GM12878 (cell line): Measurements from ENCODE around the gene ADAM23. TPM values are rescaled to one million over a fixed set of nuclear protein-coding genes. Genes with fewer than 3 reads are reported as not detected.

ENCODE experiments used
- BCLAF1 ChIP-seq: fragments of 450-650 bp; IDR thresholded peaks from 2 replicates; pipeline ENCODE4 v1.6.1; 2017; ENCODE audit warnings: antibody characterized with exemption, mild to moderate bottlenecking, moderate library complexity
- CBFB ChIP-seq: IDR thresholded peaks from 2 replicates; pipeline ENCODE4 v1.6.1; 2016; ENCODE audit warnings: antibody characterized with exemption, low read depth
- CREM ChIP-seq: IDR thresholded peaks from 2 replicates; pipeline ENCODE4 v1.6.1; 2014; ENCODE audit warnings: antibody characterized with exemption, low read depth
- DPF2 ChIP-seq: fragments of 450-650 bp; IDR thresholded peaks from 2 replicates; pipeline ENCODE4 v1.6.1; 2017; ENCODE audit warnings: mild to moderate bottlenecking
- ETV6 ChIP-seq, 2 experiments: fragments of 450-650 bp in 1 of 2; IDR thresholded peaks in 1 of 2; conservative IDR thresholded peaks in 1 of 2; 2 replicates each; pipeline ENCODE4 v1.6.1; 2014; ENCODE audit warnings: antibody characterized with exemption in 1 of 2, borderline replicate concordance in 1 of 2, low read depth in 1 of 2, mild to moderate bottlenecking in 1 of 2, moderate library complexity in 1 of 2
- EZH2 ChIP-seq: IDR thresholded peaks from 2 replicates; pipeline ENCODE4 v1.6.1; 2012; ENCODE audit warnings: low read depth, mild to moderate bottlenecking, control low read depth, inconsistent platforms, low read length, borderline replicate concordance; ENCODE audit not compliant: control insufficient read depth
- FOXK2 ChIP-seq: fragments of 450-650 bp; IDR thresholded peaks from 2 replicates; pipeline ENCODE4 v1.6.1; 2017; ENCODE audit warnings: mild to moderate bottlenecking, moderate library complexity
- GABPA ChIP-seq: IDR thresholded peaks from 2 replicates; pipeline ENCODE4 v1.6.1; 2014; ENCODE audit warnings: antibody characterized with exemption, low read depth, mild to moderate bottlenecking, inconsistent platforms
- JUND ChIP-seq: IDR thresholded peaks from 2 replicates; pipeline ENCODE4 v1.6.1; 2012; ENCODE audit warnings: low read depth, mild to moderate bottlenecking, low read length, improper control_type of control experiment, moderate library complexity
- LARP7 ChIP-seq: fragments of 450-650 bp; IDR thresholded peaks from 2 replicates; pipeline ENCODE4 v1.6.1; 2017; ENCODE audit warnings: mild to moderate bottlenecking
- NFYA ChIP-seq: IDR thresholded peaks from 2 replicates; pipeline ENCODE4 v1.6.1; 2011; ENCODE audit warnings: low read depth, mild to moderate bottlenecking, low read length, improper control_type of control experiment, borderline replicate concordance
- PBX3 ChIP-seq: IDR thresholded peaks from 2 replicates; pipeline ENCODE4 v1.6.1; 2011; ENCODE audit warnings: mild to moderate bottlenecking, low read depth, low read length, moderate library complexity; ENCODE audit not compliant: insufficient replicate concordance
- PML ChIP-seq: IDR thresholded peaks from 2 replicates; pipeline ENCODE4 v1.6.1; 2012; ENCODE audit warnings: low read length, inconsistent platforms
- SMAD1 ChIP-seq: fragments of 450-650 bp; IDR thresholded peaks from 2 replicates; pipeline ENCODE4 v1.6.1; 2018; ENCODE audit warnings: mild to moderate bottlenecking, low read depth; ENCODE audit not compliant: partially characterized antibody
- USF2 ChIP-seq: IDR thresholded peaks from 2 replicates; pipeline ENCODE4 v1.6.1; 2011; ENCODE audit warnings: low read depth, low read length, improper control_type of control experiment, borderline replicate concordance
- ZBED1 ChIP-seq: IDR thresholded peaks from 2 replicates; pipeline ENCODE4 v1.6.1; 2016; ENCODE audit warnings: borderline replicate concordance
- polyA plus RNA-seq, 11 experiments: library from polyadenylated mRNA; depleted of rRNA in 4 of 11; unstranded in 6 of 11; stranded (reverse) in 5 of 11; fragments of >200 nt; fragmentation: Nextera tagmentation in 4 of 11; fragmentation: Illumina TruSeq in 1 of 11; extraction: Ambion mirVana in 4 of 11; extraction: Trizol in 1 of 11; gene quantifications; 1 replicate in 1 of 11; 2 replicates in 10 of 11; pipeline versions ENCODE4 v1.2.1 to v1.2.3, GENCODE V29; 2011 to 2016; ENCODE audit warnings: inconsistent platforms in 2 of 11, missing spikeins in 2 of 11, low read depth in 1 of 11
- total RNA-seq, 4 experiments: library from RNA; depleted of rRNA in 3 of 4; stranded (reverse); fragments of >200 nt in 3 of 4; fragmentation: Illumina TruSeq in 1 of 4; extraction: Trizol in 1 of 4; gene quantifications; 2 replicates each; pipeline versions ENCODE4 v1.2.1 to v1.2.3, GENCODE V29; 2013 to 2021
- TF ChIP-seq, protein P1 (sequence below): fragments of 450-650 bp; IDR thresholded peaks from 2 replicates; pipeline ENCODE4 v1.6.1; 2017; ENCODE audit warnings: mild to moderate bottlenecking
- TF ChIP-seq, protein P2 (sequence below): IDR thresholded peaks from 2 replicates; pipeline ENCODE4 v1.6.1; 2012; ENCODE audit warnings: low read depth, low read length, improper control_type of control experiment
- TF ChIP-seq, protein P3 (sequence below): fragments of 150-350 bp; IDR thresholded peaks from 2 replicates; pipeline ENCODE4 v1.6.1; 2016; ENCODE audit warnings: low read depth, low read length

The ADAM23 gene
- total and polyA plus RNA-seq, 10 of the 15 experiments (the other 5 are each of a cell fraction or from before 2014, with no cell fraction given) = 5.7 to 41.8 (median 15.6) TPM

GRCh38 chr2:206457188-206457634 is 13.9 kb downstream of the ADAM23 start (continued):
- TF ChIP-seq PBX3 (no peak), CBFB (peak; percentile 70; the same call in 1 of the 2 replicates), FOXK2 (no peak; the same call in 1 of the 2 replicates), LARP7 (no peak), PML (peak; percentile 66; the same call in 1 of the 2 replicates), BCLAF1 (no peak), EZH2 (no peak), CREM (peak; percentile 77; the same call in 1 of the 2 replicates), SMAD1 (no peak), JUND (peak; percentile 59; the same call in 1 of the 2 replicates), USF2 (no peak), NFYA (no peak), GABPA (no peak; the same call in 1 of the 2 replicates), ZBED1 (peak; percentile 92; the same call in 1 of the 2 replicates), ETV6 (conservative IDR thresholded peaks at IDR 0.05 in 1 of 2, IDR thresholded peaks at IDR 0.05 in 1 of 2; ENCODE audit: borderline replicate concordance in 1 of 2, low read depth in 1 of 2) (peak in 1 of 2 experiments; percentile 74; a peak in 1 of 4 replicates), DPF2 (peak; percentile 89)
- TF ChIP-seq, protein P1, sequence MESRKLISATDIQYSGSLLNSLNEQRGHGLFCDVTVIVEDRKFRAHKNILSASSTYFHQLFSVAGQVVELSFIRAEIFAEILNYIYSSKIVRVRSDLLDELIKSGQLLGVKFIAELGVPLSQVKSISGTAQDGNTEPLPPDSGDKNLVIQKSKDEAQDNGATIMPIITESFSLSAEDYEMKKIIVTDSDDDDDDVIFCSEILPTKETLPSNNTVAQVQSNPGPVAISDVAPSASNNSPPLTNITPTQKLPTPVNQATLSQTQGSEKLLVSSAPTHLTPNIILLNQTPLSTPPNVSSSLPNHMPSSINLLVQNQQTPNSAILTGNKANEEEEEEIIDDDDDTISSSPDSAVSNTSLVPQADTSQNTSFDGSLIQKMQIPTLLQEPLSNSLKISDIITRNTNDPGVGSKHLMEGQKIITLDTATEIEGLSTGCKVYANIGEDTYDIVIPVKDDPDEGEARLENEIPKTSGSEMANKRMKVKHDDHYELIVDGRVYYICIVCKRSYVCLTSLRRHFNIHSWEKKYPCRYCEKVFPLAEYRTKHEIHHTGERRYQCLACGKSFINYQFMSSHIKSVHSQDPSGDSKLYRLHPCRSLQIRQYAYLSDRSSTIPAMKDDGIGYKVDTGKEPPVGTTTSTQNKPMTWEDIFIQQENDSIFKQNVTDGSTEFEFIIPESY = no peak
- TF ChIP-seq, protein P2, sequence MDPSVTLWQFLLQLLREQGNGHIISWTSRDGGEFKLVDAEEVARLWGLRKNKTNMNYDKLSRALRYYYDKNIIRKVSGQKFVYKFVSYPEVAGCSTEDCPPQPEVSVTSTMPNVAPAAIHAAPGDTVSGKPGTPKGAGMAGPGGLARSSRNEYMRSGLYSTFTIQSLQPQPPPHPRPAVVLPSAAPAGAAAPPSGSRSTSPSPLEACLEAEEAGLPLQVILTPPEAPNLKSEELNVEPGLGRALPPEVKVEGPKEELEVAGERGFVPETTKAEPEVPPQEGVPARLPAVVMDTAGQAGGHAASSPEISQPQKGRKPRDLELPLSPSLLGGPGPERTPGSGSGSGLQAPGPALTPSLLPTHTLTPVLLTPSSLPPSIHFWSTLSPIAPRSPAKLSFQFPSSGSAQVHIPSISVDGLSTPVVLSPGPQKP = no peak
- TF ChIP-seq, protein P3, sequence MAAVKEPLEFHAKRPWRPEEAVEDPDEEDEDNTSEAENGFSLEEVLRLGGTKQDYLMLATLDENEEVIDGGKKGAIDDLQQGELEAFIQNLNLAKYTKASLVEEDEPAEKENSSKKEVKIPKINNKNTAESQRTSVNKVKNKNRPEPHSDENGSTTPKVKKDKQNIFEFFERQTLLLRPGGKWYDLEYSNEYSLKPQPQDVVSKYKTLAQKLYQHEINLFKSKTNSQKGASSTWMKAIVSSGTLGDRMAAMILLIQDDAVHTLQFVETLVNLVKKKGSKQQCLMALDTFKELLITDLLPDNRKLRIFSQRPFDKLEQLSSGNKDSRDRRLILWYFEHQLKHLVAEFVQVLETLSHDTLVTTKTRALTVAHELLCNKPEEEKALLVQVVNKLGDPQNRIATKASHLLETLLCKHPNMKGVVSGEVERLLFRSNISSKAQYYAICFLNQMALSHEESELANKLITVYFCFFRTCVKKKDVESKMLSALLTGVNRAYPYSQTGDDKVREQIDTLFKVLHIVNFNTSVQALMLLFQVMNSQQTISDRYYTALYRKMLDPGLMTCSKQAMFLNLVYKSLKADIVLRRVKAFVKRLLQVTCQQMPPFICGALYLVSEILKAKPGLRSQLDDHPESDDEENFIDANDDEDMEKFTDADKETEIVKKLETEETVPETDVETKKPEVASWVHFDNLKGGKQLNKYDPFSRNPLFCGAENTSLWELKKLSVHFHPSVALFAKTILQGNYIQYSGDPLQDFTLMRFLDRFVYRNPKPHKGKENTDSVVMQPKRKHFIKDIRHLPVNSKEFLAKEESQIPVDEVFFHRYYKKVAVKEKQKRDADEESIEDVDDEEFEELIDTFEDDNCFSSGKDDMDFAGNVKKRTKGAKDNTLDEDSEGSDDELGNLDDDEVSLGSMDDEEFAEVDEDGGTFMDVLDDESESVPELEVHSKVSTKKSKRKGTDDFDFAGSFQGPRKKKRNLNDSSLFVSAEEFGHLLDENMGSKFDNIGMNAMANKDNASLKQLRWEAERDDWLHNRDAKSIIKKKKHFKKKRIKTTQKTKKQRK = no peak
